HS-27A (cell line): ENCODE results near the gene AGFG1.
"Not testable (repeated sequence)": the region's sequence is repeated elsewhere in the genome, so short reads cannot be mapped to it uniquely, and the experiment has no call there.

ENCODE experiments used
- DNase-seq: peaks from one replicate; pipeline ENCODE4 v3.0.0-alpha.2; 2012; ENCODE audit warnings: low read depth, missing footprints

Gene AGFG1

DNA sequence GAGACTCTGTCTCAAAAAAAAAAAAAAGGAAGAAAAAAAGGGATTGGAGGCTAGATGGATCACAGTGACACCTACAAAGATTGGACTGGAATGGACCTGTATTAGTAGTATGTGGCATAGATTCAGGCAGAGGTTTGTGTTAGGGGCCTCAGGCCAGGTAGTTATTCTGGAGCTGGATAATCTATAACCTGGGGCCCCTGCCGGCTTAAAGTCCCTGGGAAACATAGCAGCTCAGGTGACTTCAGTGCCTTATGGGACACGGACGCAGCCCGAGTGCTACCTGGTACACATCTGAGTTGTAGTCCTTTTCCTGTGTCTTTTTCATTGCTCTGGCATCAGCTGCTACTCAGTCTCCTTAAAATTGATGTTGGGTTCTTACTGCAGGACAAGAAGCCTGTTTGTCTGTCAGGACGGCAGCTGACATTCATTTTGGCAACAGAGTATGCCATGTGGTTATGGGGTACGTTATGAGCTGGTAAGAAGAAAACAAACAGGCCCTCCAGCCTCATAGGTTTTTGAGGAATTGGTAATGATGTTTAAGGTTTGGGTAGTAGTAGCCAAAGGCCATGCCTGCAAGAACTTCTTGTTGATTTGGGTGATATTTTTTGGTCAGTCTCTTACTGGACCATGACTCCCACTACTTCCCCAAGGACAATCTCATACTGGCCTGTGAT lies 27.8 kb downstream of the AGFG1 start:
- no peak for DNase-seq

- DNase-seq = no peak
These were observed 28.3 kb downstream of the AGFG1 start for GRCh38 chr2:227500301-227500630.

GRCh38 chr2:227503433-227504406 lies 31.8 kb downstream of the AGFG1 start:
- DNase-seq = peak; percentile 62

GRCh38 chr2:227504700-227505099 lies 32.7 kb downstream of the AGFG1 start:
- DNase-seq = no peak

GRCh38 chr2:227506456-227506855 lies 34.5 kb downstream of the AGFG1 start:
- no peak for DNase-seq

DNA sequence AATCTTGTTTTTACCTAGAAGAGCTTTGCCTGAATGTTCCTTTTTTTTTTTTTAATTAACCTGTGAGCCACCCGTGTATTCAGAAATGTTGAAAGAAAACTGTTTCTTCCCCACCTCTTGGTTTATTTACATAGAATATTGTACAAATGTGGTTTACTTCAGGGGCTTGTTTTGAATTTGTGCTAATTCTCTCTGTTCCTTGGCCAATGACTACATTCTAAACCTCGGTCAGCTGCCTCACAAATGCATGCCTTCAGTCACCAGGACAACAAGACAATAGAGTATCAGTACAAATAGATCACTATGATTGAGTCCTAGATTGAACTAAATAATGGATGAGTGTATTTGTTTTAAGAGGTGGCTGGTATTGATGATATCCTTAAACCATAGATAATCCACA lies 36.0 kb downstream of the AGFG1 start:
- DNase-seq = no peak

- DNase-seq = no peak
These were observed 37.1 kb downstream of the AGFG1 start for GRCh38 chr2:227509076-227509475.

DNA sequence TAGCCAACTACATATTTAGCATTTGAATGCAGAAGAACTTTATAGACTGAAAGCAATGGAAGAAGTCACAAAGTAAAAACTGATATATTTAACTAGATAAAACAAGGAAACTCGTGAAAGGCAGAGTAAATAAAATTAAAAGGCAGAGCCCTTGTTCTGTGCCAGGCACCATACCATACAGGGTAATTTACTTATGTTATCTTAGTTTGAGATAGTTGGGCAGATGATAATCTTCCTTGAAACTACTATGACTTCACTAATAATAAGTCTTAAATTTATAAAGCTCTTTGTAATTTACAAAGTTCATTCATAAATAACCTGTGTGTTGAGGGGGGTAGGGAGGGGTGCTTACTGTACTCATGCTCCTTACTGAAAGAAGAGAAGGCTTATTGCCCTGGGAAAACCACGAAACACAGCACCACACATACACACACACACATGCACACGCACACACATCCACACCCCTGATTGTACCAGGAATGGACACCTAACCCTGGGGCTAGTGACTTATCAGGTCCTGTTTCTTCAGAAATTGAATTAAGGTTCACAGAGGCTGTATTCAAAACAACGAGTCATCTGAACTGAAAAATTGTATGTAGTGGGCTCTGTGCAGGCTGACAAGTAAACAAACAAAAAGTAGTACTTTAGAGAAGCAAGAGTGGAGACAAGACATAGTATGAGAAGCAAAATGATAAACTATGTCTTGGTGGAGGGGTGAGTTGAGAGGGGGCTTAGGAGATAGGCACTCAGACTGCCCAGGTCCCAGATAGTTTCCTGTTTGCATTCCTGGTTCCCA lies 38.1 kb downstream of the AGFG1 start:
- DNase-seq = no peak

- DNase-seq = no peak
These were observed 38.6 kb downstream of the AGFG1 start for GRCh38 chr2:227510620-227510958.

DNA sequence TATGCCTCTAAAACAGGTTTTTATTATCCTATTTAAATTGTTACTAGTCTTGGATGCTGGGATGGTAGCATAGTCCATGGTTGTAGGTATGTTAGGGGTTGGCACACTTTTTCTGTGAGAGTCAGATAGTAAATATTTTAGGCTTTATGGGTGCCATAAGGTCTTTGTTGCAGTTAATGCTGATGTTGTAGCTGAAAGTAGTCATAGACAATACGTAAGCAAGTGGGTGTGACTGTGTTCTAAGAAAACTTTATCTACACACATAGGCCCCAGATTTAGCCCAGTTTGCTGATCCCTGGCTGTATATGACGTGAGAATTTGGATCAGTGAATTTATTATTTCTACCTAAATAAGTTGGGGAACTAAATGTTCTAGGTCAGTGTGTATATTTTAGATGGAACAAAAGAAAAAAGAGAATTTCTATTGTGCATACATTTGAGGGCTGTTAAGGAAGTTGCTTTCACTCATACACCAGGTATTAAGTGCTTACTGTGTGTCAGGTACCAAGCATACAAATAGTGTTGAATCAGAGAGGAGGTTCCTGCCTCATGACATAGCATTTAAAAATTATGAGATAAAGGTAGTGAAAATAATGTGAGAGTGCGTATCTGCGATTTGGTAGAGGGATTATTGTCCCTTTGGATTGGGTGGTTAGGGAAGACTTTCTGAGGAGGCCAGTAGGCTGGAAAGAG lies 39.4 kb downstream of the AGFG1 start:
- DNase-seq = no peak

- no peak for DNase-seq
These were observed 40.0 kb downstream of the AGFG1 start for GRCh38 chr2:227511955-227512354.

DNA sequence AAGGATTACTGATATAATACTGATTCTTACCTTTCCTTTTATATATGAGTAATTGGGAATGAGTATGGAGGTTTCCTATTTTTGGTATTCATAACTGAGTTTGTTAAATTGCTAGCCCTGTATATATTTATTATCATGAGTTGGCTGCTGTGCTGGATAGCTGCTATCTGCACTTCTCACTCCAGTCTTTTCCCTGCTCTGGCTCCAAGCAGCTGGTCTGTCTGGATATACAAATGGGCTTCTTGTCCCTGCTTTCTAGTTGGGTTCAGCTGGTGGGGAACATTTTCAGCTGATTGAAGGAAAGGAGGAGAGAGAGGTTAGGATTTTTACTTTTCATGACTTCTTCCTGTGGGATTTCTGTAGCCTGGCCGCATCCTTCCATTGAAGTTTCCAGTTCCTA lies 41.2 kb downstream of the AGFG1 start:
- no peak for DNase-seq

- no peak for DNase-seq
These were observed 43.8 kb downstream of the AGFG1 start for GRCh38 chr2:227515742-227516141.

- no peak for DNase-seq
These were observed 45.8 kb downstream of the AGFG1 start for GRCh38 chr2:227517724-227518123.

DNA sequence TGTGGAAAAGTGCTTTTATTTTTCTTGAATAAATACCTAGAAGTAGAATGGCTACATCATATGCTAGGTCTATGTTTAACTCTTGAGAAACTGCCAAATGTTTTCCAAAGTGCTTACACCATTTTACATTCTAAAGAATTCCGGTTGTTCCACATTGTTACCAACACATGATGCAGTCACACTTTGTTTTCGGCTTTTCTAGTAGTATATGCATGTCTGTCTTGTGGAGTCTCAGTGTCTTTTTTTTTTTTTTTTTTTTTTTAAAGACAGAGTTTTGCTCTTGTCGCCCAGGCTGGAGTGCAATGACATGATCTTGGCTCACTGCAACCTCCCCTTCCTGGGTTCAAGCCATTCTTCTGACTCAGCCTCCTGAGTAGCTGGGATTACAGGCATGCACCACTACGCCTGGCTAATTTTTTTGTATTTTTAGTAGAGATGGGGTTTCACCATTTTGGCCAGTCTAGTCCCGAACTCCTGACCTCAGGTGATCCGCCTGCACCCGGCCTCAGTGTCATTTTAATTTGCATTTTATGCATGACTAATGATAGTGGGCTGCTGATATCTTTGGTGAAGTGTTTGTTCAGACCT lies 46.4 kb downstream of the AGFG1 start:
- not testable (repeated sequence) for DNase-seq

DNA sequence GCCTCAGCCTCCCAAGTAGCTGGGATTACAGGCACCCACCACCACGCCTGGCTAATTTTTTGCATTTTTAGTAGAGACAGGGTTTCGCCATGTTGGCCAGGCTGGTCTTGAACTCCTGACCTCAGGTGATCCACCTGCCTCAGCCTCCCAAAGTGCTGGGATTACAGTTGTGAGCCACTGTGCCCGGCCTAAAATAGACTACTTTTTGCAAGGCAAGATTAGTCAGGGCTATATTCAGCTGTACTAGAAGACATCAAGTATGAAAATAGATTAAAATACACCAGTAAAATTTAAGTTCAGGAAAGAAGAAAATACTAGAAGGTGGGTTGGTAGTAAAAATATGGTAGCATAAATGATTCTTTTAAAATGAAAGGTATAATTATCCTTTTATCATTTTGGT lies 49.2 kb downstream of the AGFG1 start:
- DNase-seq = not testable (repeated sequence)

- DNase-seq = no peak
These were observed 52.7 kb downstream of the AGFG1 start for GRCh38 chr2:227524665-227525064.

- no peak for DNase-seq
These were observed 55.4 kb downstream of the AGFG1 start for GRCh38 chr2:227527351-227527750.

- no peak for DNase-seq
These were observed 56.8 kb downstream of the AGFG1 start for GRCh38 chr2:227528803-227529202.

DNA sequence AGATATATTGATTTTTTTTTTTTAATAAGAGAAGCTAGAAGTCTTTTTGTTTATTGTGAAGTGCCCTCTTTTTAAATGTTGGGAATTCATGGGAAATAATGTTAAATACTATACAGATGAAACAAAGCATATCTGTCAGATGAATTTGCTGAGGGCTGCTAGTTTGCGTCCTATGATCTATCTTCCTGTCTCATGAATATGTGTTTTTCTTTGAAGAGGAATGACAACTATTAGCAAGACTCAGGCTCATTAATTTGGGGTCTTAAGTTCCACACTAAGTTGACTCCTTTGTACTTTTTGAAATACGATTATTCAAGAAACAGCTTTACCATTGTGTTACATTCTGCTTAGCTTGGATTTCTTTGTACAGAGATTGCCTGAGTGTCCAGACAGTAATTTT lies 57.9 kb downstream of the AGFG1 start:
- DNase-seq = no peak

DNA sequence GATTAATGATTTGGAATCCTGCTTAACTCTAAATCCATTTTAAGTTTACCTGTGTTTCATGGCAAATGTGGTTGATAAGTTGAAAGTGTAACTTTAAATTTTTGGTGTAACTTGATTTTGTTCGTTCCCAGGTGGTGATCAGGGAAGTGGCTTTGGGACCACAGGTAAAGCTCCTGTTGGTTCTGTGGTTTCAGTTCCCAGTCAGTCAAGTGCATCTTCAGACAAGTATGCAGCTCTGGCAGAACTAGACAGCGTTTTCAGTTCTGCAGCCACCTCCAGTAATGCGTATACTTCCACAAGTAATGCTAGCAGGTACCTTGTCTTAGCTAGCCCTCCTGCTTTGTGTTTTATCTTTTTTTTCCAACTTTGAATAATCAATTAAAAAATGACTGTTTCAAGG lies 62.8 kb downstream of the AGFG1 start:
- DNase-seq = no peak

DNA sequence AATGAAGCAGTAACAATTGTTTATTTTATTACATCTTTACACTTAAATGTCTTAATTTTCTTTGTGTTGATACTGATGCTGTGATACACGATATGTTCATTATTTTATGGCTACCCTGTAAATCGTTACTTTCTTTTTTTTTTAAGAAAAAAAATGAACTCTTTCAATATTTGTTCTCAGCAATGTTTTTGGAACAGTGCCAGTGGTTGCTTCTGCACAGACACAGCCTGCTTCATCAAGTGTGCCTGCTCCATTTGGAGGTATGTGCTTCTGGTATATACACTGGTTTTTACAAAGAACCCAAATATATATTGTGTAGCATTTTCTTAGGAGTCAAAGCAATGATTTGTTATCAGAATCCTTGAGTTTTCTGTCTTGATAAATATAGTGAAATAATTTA lies 64.5 kb downstream of the AGFG1 start:
- DNase-seq = no peak
